Upper lobe of right lung (tissue), 1 donor: ENCODE data around the gene FZD1. TPM values are rescaled to one million over a fixed set of nuclear protein-coding genes. Genes with fewer than 3 reads are reported as not detected.
"Not testable (repeated sequence)": the region's sequence is repeated elsewhere in the genome, so short reads cannot be mapped to it uniquely, and the experiment has no call there.

Experiments used
- ATAC-seq: fragments of 200-7000 bp; cut with Tn5 transposase; one replicate; pipeline ENCODE4 v1.9.1; 2020; ENCODE audit warnings: mild to moderate bottlenecking, moderate library complexity
- DNase-seq: peaks from one replicate; pipeline ENCODE4 v3.0.0-alpha.2; 2020
- H3K27ac ChIP-seq: fragments of 200-600 bp; one replicate; pipeline ENCODE4 v1.8.0; 2022
- H3K27me3 ChIP-seq: fragments of 200-600 bp; one replicate; pipeline ENCODE4 v1.8.0; 2022; ENCODE audit warnings: mild to moderate bottlenecking
- H3K36me3 ChIP-seq: fragments of 200-600 bp; one replicate; pipeline ENCODE4 v1.8.0; 2022
- H3K4me1 ChIP-seq: fragments of 200-600 bp; one replicate; pipeline ENCODE4 v1.8.0; 2022
- H3K4me3 ChIP-seq: fragments of 200-600 bp; one replicate; pipeline ENCODE4 v1.8.0; 2022; ENCODE audit warnings: mild to moderate bottlenecking
- H3K9me3 ChIP-seq: fragments of 200-600 bp; one replicate; pipeline ENCODE4 v1.8.0; 2022
- CTCF ChIP-seq: fragments of 200-600 bp; IDR thresholded peaks from one replicate; pipeline ENCODE4 v1.8.0; 2022; ENCODE audit warnings: antibody characterized with exemption
- intact Hi-C: fragments of 100-400 bp; cut with DNase I; formaldehyde crosslinking; loops from one replicate; pipeline ENCODE4 v1.11.0; 2022
- total RNA-seq: library from RNA; stranded (reverse); fragmentation: NEBNext Ultra II Directional; extraction: Animal tissue kit (Norgen Biotek cat#: 25700); gene quantifications from one replicate; pipeline ENCODE4 v1.2.1, GENCODE V29; 2021
- donor health status: DM: no; HTN: yes; CAD: no; lungs with severe emphysema.

FZD1 gene
- total RNA-seq, 1 donor from 2014 or later: 25.7 TPM

- H3K9me3 ChIP-seq: no peaks in the 10 kb centered on the region
- no peak overlapping the region for H3K27ac ChIP-seq
- H3K27me3 ChIP-seq: no peaks in the 10 kb centered on the region
- no peak overlapping the region for H3K4me3 ChIP-seq
- no peak for DNase-seq
- no peaks in the 10 kb centered on the region for H3K4me1 ChIP-seq
- no peak for TF ChIP-seq CTCF
- H3K36me3 ChIP-seq: no peaks in the 10 kb centered on the region
- peak; percentile 90 for ATAC-seq
- intact Hi-C loops: no loop called here
Observed at GRCh38 chr7:91299952-91300775, 35.9 kb downstream of the FZD1 start.

- intact Hi-C loops: no loop called here
- TF ChIP-seq CTCF: no peak
- Histone ChIP-seq H3K36me3 (no peaks in the 10 kb centered on the region), H3K4me3 (no peak overlapping the region), H3K27me3 (no peaks in the 10 kb centered on the region), H3K27ac (no peak overlapping the region), H3K9me3 (no peaks in the 10 kb centered on the region), H3K4me1 (no peaks in the 10 kb centered on the region)
- DNase-seq (no peak), ATAC-seq (peak; percentile 51)
Observed at GRCh38 chr7:91302794-91303193, 38.6 kb downstream of the FZD1 start.

GRCh38 chr7:91306266-91306665 is 42.0 kb downstream of the FZD1 start:
- TF ChIP-seq CTCF: no peak
- no peaks in the 10 kb centered on the region for H3K27me3 ChIP-seq
- intact Hi-C loops: no loop called here
- no peaks in the 10 kb centered on the region for H3K36me3 ChIP-seq
- ATAC-seq (no peak), DNase-seq (no peak)
- H3K4me1 ChIP-seq: no peaks in the 10 kb centered on the region
- no peak overlapping the region for H3K27ac ChIP-seq
- H3K4me3 ChIP-seq: no peak overlapping the region
- H3K9me3 ChIP-seq: no peaks in the 10 kb centered on the region

GRCh38 chr7:91307467-91307866 is 43.2 kb downstream of the FZD1 start:
- intact Hi-C loops: no loop called here
- Histone ChIP-seq H3K4me1 (no peaks in the 10 kb centered on the region), H3K9me3 (no peaks in the 10 kb centered on the region), H3K27ac (no peak overlapping the region), H3K36me3 (no peaks in the 10 kb centered on the region), H3K4me3 (no peak overlapping the region), H3K27me3 (no peaks in the 10 kb centered on the region)
- no peak for TF ChIP-seq CTCF
- DNase-seq (no peak), ATAC-seq (no peak)

- H3K27ac ChIP-seq, H3K36me3 ChIP-seq, H3K4me3 ChIP-seq, ATAC-seq, DNase-seq, H3K9me3 ChIP-seq, H3K4me1 ChIP-seq, H3K27me3 ChIP-seq, intact Hi-C loops: not testable (repeated sequence)
Observed at GRCh38 chr7:91308191-91308590, 44.0 kb downstream of the FZD1 start.

GRCh38 chr7:91310830-91311460 is 46.7 kb downstream of the FZD1 start:
- ATAC-seq (peak; percentile 25), DNase-seq (no peak)
- no peak for TF ChIP-seq CTCF
- peak overlapping the region; percentile 51 for H3K27ac ChIP-seq
- H3K9me3 ChIP-seq: no peaks in the 10 kb centered on the region
- no peaks in the 10 kb centered on the region for H3K4me1 ChIP-seq
- H3K36me3 ChIP-seq: no peaks in the 10 kb centered on the region
- intact Hi-C loops: no loop called here
- H3K4me3 ChIP-seq: no peak overlapping the region
- no peaks in the 10 kb centered on the region for H3K27me3 ChIP-seq
